ENCODE data around the gene SSTR3.
"Not testable (repeated sequence)": the region's sequence is repeated elsewhere in the genome, so short reads cannot be mapped to it uniquely, and the experiment has no call there.

SSTR3 gene

DNA sequence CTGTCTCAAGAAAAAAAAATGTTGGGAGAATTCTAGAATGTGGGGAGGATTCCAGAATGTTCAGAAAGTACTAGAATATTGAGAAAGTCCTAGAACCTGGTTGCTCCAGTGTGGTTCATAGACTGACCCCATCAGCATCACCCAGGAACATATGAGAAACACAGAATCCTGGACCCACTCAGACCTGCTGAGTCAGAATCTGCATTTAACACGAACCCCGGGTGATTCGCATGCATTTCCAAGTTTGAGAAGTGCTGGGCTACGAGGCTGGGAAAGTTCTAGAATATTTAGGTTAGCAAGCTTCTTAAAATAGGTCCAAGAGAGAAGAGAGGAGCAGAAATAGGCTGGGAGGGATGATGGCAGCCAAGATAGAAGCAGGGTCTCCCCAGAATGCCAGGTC lies 30.6 kb downstream of the SSTR3 start:
- DNase-seq (ENCODE audit: low spot score), result no peak

DNA sequence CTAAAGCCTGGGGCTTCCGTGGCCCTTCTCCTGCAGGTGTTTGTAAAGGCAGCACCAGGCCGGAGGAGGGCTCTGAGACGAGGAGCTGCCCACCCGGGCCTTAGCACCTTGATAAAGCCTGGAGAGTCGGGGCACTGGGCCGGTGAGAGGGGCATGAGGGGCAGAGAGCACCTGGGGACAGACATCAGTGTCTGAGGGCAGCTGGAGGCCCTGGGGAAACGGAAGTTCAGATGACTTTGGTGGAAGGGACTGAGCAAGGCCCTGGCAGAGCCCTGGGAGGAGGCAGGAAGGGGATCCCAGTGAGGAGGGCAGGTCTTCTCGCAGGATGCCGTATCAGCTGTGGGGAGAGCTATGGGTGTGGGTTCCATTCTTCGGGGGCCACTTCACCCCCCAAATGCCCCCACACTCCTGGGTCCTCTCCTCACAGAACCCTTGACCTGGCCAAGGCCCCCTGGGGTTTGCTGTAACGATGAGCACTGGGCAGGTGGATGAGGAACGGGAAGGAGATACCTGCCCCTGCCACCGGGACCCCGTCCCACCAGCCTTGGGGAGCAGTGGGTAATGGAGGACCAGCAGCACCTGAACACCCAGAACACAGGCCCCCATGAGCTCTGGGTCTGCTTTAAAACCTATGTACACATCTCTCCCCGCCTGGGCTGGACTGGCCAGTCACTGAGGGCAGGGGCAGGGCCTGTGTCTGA lies 31.6 kb downstream of the SSTR3 start:
- DNase-seq (ENCODE audit: low spot score), result no peak

DNA sequence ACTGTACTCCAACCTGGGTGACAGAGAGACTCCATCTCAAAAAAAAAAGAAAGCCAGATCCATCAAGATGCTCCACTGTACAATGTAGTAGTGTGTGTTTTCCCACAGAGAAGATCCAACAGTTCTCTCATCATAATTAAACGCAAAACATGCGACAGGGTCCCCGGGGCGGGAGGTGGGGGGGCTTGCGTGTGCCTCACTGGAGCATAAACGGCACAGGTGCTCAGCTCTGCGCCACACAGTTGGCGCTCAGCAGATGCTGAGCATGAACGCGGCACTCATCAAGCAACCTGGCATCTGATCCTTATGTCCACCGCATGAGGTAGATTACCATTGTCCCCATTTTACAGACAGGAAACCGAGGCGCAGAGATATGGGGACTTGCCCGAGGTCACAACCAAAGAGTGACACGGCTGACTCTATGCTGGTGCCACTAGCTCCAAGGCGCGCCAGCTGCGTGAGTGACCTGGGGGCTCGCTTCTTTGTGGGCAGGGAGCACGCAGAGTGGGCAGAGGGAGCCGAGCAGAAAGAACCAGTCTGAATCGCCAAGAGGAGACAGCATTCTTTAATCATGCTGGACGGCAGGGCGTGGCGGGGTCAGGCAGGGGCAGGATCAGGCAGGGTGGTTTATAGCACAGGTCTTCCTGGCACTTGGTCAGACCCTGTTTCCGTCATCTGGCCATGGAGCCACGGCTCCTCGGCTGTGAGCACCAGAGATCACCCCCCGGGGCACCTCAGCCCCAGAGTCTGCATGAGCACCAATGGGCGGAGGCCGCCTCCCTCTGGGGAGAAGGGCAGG lies 32.5 kb downstream of the SSTR3 start:
- no peak for DNase-seq (ENCODE audit: low spot score)

DNA sequence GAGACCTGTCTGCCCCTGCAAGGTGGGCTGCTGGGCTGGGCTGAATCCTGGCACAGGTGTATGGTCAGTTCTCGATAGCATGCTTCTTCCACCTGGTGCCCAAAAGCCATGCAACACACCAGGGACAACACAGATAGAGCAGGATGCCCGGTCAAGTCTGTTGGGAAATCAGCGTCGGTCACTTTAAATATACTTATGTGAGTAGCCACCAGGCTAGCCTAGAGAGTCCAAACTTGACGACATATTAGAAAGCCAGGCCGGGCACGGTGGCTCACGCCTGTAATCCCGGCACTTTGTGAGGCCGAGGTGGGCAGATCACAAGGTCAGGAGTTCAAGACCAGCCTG lies 33.2 kb downstream of the SSTR3 start:
- DNase-seq (ENCODE audit: low spot score), result no peak

GRCh38 chr22:37178350-37179125 lies 33.7 kb downstream of the SSTR3 start:
- DNase-seq (ENCODE audit: low spot score), result no peak

GRCh38 chr22:37177755-37178154 lies 34.5 kb downstream of the SSTR3 start:
- no peak for DNase-seq (ENCODE audit: low spot score)

DNA sequence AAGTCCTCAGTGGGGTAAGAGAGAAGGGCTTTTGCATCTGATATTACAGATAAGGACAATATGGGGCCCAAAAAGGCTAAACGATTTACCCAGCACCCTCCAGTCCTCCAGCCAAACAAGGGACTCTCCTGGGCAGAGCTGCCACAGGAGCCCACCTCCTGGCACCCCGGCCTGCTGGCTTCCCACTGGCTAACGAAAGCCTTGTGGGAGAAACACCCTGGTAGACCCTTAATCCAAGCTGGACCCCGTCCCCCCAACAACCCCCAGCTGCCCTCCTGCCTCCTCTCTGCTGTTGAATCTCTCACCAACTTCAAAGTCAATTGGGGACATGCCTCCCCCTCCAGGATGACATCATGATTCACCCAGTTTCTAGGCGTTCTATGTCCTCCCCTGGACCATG lies 35.1 kb downstream of the SSTR3 start:
- DNase-seq (ENCODE audit: low spot score), result no peak

DNA sequence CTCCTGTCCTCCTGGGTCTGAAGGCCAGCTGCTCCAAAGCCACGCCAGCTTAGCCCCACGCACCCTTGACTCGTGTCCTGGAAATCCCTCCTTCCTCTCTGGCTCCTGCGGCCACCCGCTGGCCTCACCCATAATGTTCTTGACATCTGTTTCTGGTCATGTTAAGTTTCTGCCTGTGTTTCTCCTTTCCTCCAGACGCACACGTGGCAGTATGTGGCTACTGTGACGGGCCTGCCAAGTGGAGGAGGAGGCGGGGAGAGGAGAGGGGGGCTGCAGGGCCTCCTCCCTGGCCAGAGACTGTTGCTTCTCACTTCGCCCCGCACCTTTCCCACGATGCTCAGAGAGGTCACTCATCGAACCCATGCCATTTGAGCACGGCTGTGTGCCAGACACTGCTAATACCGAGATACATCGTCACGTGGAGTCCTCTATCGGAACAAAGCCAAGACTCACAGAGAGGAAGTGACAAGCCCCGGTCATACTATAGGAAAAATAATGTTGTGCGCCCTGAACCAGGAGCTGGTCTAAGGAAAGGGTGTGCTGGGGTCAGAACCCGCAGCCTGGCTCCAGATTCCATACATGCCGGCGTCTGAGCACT lies 35.7 kb downstream of the SSTR3 start:
- no peak for DNase-seq (ENCODE audit: low spot score)

DNA sequence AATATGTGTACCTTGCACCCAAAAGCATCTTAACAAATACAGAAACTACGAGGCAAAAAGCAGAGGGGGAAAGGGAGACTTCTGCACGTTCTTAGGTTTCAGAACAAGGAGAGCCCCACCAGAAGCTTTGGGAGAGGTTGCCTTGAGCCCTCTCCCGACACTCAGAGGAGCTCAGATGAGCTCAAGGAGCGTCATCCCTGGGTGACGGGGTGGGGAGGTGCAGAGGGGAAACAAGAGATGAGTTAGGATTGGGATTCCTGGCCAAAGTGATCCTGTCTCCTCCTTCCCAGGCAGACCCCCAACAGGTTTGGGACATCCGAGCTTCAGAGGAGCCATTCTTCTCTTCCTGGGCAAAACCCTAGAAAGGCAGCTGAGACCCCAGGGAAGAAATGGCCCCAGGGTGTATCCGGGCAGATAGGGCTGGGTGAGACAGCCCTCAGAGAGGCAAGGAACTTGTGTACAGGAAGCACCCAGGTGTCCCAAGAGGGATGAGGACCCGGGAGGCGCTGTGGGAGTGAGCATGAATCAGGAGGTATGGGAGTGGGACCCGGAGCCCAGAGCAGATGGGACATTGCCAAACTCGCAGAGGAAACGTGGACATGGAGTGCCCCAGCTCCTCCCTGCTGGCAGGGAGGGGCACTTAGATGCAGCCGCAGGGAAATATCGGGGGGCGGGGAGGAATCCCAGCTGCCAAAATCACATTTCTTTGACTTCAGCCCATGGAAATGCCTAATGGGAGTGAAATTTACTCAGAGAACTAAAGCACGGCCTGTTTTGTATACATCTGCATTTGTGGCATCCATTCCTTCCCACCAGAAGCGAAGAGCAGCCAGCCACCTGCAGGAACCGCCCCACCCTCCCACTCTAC lies 36.6 kb downstream of the SSTR3 start:
- DNase-seq (ENCODE audit: low spot score), result no peak

DNA sequence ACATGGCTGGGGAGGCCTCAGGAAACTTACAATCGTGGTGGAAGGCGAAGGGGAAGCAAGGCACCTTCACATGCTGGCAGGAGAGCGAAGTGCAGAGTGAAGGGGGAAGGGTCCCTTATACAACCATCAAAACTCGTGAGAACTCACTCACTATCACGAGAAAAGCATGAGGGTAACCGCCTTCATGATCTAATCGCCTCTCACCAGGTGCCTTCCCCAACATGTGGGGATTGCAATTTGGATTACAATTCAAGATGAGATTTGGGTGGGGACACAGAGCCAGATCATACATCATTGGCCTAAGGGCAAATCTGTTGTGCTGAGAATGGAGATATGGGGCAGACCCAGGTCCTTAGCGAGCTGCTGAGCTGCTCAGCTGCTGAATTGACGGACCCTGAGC lies 37.3 kb downstream of the SSTR3 start:
- no peak for DNase-seq (ENCODE audit: low spot score)

- no peak for DNase-seq (ENCODE audit: low spot score)
These were observed 38.6 kb downstream of the SSTR3 start for GRCh38 chr22:37173709-37174108.

- DNase-seq (ENCODE audit: low spot score), result no peak
These were observed 39.7 kb downstream of the SSTR3 start for GRCh38 chr22:37172266-37173245.

DNA sequence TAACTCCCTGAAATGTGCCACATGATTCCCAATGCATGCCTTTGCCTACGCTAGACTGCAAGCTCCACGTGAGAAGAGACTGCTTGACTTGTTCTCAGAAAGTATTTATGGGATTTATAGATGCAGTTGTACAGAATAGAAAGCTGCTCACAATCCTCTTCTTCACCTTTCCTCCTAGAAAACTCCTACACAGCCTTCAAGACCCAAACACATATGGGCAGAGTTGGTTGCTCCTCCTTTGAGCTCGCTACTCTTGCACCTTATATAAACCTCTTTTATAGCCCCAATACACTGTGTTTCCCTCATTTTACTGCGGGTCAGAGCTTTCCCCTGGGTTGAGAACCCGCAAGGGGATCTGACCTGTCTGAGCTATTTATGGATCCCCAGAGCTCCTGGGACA lies 40.6 kb downstream of the SSTR3 start:
- no peak for DNase-seq (ENCODE audit: low spot score)

DNA sequence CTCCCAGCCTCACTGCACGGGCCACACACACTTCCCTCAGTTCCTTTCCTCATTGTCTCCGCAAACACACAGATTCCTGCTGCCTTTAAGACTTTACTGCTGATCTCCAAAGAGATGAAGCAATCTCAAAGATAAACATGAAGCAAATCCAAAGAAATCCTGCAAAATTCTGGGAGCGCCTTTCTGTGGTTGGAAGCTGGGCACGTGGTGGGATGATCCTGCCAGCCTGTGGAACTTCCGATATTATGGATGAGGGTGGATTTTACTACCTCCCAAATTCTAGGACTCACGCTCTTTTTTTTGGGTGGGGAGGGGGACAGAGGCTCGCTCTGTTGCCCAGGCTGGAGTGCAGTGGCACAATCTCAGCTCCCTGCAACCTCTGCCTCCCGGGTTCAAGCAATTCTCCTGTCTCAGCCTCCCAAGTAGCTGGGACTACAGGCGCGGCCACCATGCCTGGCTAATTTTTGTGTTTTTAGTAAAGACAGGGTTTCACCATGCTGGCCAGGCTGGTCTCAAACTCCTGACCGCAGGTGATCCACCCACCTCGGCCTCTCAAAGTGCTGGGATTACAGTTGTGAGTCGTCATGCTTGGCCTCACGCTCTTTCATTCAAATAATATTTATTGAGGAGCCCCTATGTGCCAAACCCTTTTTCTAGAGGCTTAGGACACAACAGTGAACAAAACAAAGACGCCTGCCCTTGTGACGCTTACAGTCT lies 41.4 kb downstream of the SSTR3 start:
- DNase-seq (ENCODE audit: low spot score), result not testable (repeated sequence)

- no peak for DNase-seq (ENCODE audit: low spot score)
These were observed 42.2 kb downstream of the SSTR3 start for GRCh38 chr22:37169947-37170688.

DNA sequence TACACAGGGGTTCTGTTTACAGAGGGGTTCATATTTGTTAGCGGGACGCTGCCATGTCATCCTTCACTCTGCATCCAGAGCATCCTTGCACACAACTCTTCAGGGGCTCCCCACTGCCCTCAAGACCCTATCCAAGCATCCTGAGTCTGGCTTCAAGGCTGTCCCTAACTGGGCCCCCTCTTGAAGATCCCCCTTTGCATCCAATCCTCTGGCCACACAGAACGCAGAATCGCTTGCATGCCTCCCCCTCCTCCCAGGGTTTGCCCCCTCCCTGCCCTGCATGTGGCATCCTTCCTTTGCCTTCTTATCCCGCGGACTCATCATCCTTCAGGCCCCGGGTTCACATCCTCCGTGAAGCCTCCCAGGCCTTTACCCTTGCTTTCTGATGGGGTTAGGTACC lies 42.9 kb downstream of the SSTR3 start:
- no peak for DNase-seq (ENCODE audit: low spot score)

- no peak for DNase-seq (ENCODE audit: low spot score)
These were observed 44.2 kb downstream of the SSTR3 start for GRCh38 chr22:37167981-37168647.

DNA sequence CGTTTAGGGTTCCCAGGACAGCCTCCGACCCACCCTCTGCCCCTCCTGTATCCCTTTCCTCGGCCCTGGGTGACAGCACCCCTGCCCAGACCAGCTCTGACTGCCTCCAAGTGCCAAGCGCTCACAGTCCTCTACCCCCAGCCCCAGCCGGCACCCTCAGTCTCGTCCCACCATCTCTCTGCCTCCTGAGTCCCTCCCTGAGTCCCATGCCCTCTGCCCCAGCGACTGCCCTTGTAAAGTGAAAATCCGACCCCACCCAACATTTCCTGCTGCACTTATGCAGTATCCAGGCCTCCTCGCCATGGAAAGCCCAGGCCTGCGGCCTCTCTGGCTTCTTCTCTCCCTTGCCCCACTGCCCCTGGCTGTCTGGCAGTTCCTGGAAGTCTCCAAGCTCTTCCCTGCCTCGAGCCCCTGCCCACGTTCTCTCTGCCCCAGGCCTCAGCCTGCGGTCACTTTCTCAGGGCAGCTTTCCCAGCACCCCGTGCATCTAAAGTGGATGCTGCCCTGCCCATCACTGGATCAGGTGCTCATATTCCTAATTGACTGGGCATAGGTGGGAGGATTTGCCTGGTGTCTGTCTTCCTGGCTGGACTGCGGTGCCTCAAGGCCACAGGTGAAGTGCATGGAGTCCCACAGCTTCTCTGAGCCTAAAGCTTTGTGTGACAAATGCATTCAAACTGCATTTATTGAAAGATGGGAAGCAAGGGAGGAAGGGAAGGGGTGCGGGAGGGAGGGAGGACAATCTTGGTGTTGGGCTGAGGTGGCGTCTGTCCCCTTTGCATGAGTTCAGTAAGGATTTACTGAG lies 44.9 kb downstream of the SSTR3 start:
- no peak for DNase-seq (ENCODE audit: low spot score)

Measured in hematopoietic multipotent progenitor cell treated with erythropoietin and hydrocortisone succinate and interleukin-3 and kit ligand, for 17 days (in vitro differentiated cells).